GM18511 (cell line): ENCODE data around the gene ZNF184.

ENCODE experiments used
- ATAC-seq: cut with Tn5 transposase; IDR thresholded peaks from one replicate; pipeline ENCODE4 v1.9.1; 2021; ENCODE audit warnings: mild to moderate bottlenecking, moderate library complexity; ENCODE audit not compliant: unreplicated experiment

The ZNF184 gene

DNA sequence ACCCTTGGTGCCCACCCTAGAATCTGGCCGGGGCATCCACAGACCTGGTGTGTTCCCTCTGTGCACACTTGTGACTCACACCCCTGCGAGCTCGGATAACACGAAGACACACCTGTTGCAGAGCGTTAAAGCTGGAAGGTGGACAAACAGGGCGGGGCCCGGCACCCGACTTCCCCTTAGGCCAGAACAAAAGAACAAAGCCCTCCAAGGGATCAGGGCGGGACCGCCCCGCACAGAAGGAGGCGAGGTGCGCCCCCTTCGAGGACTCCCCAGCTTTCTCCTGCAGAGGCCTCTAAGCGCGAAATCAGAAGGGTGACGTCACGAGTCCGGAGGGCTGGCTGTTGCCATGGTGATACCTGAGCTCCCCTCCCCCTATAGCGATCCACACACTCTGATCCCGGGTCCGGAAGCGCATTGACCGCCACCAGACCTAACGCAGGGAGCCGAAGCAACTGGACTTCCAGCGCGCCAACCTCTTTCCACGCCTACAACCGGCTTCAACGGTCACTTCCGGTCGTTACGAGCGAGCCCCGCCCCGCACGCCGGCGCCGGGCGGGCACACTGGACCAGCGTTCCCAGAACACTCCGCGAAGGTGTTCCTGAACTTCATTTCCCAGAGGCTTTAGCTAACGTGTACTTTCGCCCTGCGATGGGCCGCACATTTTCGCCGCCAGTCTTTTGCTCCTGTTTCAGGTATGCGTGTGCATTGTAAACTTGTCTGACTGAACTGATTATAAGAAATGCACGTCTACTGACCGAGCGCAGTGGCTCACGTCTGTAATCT is at the start of gene ZNF184:
ZNF184 (minus strand) TSS at position 489 of the 784 bp plus-strand sequence. CDS start 811 bp downstream, outside the sequence.
- ATAC-seq, result peak; percentile 92

DNA sequence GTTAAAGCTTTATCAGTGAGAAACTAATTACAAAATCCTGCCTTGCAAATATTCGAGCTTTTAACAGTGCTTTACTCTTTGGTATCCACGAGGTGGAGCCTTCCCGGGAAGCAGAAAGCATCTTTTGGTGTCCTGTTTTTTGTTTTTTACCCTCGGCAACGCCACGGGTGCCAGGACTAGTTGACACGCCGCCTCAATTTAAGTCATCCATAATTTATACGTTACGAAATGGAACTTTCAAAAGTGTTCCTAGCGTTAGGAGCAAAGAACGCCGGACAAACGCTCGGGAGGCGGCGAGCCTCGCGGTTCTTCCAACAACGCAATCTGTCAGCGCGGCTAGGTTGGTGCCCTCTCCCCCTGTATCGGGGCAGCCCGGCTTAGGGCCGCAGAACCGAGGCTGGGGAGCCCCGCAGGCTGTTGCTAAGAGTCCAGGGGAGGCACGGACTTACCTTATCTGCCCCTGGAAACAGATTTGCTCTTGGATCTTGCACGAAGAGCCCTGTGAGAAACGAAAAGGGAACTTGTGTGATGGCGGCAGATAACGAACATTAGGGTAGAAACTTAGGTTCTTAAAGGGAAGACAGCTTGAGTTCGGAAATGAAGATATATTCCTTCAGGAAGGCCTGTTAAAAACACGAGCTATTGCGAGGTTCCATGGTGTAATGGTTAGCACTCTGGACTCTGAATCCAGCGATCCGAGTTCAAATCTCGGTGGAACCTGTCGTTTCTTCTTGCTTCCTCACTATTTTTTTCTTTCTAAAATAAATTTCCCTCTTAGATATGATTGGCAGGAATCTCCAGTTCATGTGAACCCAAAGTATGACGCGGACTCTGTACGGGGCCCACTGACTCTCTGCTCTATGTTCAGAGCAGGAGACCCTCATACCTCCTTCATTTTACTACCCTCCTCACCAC is 46.2 kb upstream of the ZNF184 start:
- ATAC-seq, result peak; percentile 82

DNA sequence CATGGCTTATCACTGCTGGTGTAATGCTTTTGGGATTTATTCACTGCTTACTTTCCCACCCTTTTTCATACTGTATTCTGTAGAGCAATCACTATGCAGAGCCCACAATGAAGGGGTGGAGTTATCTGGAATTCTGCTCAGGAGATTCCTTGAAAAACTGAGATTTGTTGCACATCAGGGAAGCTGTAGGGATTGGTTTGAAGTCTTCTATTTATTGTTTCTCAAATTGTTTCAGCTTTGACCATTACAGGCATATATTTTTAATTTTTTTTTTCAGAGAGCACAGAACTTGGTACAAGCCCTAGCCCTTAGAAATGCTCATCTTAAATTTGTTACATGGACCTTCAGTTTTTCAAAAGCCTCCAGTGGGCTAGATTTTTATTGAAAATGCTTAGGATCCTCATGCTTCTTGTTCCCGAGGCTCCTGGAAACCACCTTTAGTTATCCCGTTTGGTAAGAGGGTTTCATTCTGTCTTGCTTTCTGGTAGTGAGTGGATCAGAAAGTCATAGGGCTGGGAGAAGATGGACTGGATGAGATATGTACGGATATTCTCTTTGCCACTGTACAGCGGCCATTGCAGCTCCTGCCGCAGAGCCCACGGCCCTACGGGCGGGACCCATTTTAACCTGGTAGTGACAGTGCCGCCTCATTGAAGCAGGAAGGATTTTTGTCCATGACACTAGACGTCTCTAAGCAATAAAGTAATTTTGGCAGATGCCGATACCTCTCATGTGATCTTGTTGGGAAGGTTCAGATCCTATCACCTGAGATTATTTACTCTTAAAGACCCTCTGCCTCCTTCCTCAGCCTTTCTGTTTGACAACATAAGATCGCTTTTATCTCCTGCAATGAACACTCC is 45.3 kb upstream of the ZNF184 start:
- ATAC-seq, result no peak

DNA sequence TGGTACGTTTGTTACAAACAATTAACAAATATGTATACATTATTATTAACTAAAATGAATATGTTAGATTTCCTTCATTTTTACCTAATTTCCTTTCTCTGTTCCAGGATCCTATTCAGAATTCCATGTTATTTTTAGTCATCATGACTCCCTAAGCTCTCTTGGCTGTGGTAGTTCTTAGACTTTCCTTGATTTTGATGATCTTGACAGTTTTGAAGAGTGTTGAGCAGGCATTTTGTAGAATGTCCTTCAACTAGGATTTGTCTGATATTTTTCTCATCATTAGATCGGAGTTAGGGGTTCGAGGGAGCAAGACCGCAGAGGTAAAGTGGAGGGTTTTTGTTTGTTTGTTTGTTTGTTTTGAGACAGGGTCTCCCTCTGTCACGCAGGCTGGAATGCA is 44.3 kb upstream of the ZNF184 start:
- ATAC-seq, result no peak

DNA sequence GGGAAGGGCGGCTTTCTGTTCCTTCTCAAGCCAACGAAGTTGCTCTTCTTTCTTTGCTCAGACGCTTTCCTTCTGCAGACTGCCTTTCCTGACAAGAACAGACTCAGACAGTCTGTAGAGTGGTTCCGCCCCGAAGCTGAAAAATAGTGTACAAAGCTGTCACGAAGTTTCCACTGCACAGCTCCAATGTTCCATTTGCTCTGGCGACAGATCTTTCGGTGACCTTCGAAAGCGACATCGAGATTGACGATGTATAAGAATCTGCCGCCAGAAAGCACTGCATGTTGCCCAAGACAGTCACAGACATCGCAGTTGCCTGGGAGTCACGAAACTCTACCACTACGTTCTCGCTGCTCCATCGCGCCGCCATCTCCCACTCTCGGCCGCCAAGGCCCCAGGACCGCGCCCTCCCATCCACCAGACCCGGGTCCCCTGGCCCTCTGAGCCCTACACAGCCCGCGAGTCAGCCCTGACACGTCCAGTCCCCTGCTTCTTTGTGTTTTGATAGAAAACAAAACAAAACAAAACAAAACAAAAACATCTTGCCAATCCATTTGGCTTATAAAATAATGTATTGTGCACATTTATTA is 42.1 kb upstream of the ZNF184 start:
- ATAC-seq, result no peak

DNA sequence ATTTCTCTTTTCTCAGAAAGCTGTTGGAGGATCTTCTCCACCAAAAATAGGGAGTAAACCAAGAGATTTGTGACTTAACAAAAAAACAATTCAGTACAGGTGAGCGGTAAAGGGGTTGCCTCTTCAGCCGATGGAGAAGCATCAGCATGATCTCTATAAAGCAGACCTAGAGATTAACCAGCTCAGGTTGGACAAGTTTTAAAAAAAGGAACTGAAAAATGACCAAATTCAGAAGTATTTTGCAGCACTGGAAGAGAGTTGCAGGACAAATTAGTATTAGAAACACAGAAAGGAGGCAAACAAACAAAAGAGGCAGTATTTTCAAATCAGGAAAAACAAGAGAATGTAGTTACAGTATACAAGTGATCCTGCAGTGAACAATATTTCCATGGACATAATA is 39.6 kb upstream of the ZNF184 start:
- no peak for ATAC-seq

DNA sequence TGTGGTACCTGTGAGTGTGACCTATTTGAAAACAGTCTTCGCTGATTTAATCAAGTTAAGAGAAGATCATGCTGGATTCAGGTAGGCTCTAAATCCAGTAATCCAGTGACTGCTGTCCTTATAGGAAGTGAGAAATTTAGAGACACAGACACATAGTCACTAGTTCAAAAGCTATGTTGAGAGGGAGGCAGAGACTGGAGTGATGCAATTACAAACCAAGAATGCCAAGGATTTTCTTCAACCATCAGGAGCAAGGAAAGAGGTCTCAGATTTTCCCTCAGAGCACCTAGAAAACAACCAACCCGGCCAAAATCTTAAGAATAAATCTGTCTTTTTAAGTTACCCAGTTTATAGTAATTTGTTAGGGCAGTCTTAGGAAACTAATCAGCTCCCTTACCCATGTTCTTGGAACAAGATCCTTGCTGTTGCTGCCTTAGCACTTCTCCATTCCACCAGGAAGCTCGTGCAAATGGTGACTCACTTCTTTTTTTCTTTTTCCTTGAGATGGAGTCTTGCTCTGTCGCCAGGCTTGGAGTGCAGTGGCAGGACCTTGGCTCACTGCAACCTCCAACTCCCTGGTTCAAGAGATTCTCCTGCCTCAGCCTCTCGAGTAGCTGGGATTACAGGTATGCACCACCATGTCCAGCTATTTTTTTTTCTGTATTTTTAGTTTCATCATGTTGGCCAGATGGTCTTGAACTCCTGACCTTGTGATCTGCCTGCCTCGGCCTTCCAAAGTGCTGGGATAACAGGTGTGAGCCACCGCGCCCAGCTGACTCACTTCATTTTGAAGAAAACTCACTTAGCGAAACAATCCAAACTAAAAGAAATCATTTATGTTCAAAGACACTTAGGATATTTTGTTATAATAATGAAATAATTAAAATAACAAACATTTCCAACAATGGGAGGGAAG is 34.4 kb upstream of the ZNF184 start:
- ATAC-seq, result no peak

DNA sequence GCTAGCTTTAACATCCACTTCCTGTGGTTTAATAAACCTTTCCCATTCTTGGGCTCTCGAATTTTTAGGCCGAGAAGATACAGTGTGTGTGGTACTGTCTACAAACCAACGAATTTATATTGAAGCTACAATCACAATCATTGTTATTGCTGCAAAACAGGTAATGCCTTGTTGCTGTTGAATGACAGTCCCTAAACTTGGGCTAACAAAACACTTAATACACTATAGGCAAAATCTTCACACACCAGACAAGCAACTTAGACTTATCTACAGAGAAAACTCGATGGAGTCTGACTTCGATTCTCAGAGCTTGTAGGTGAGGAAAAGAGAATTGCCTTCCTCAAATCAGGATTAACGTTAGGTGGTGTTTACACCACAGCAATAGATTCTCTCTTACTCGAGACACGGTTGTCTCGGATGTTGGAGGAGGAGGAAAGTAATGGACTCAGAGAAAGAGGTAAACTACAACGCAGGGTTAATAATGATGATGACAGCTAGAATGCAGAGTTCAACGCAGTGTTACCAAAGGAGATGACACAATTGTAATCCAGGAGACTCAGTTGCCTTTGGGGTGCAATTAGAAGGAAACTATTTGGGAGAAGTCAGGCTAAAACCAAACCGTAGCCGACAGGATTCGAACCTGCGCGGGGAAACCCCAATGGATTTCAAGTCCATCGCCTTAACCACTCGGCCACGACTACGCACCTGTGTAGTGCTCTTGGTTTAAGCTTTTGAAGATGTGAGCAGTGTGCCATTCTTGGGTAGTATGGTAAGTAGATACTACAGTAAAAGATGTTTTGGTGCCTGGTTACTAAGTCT is 32.5 kb upstream of the ZNF184 start:
- no peak for ATAC-seq

DNA sequence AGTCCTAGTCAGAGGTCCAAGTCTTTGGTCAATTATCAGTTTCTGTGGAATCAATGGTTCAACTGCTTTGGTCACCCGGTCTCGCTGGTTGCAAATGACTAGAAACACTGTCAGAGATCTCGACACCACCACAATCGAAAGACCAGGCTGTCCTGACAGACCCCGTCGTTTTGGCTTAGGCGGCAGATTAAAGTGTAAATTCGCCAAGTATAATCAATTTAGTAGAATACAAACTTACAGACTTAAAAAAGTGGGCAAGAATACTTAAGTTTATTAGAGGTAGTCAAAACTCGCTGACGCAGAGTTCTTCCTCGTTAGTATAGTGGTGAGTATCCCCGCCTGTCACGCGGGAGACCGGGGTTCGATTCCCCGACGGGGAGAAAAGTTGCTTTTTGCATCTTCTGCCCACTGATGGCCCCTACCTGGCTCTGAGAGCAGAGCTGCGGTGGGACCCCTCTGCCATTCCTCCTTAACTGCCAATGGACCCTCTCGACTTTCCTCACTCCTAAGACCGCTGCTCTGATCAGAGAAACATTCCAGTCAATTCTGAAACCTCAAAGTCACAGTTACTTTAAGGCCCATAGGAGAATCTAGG is 30.6 kb upstream of the ZNF184 start:
- peak; percentile 41 for ATAC-seq

DNA sequence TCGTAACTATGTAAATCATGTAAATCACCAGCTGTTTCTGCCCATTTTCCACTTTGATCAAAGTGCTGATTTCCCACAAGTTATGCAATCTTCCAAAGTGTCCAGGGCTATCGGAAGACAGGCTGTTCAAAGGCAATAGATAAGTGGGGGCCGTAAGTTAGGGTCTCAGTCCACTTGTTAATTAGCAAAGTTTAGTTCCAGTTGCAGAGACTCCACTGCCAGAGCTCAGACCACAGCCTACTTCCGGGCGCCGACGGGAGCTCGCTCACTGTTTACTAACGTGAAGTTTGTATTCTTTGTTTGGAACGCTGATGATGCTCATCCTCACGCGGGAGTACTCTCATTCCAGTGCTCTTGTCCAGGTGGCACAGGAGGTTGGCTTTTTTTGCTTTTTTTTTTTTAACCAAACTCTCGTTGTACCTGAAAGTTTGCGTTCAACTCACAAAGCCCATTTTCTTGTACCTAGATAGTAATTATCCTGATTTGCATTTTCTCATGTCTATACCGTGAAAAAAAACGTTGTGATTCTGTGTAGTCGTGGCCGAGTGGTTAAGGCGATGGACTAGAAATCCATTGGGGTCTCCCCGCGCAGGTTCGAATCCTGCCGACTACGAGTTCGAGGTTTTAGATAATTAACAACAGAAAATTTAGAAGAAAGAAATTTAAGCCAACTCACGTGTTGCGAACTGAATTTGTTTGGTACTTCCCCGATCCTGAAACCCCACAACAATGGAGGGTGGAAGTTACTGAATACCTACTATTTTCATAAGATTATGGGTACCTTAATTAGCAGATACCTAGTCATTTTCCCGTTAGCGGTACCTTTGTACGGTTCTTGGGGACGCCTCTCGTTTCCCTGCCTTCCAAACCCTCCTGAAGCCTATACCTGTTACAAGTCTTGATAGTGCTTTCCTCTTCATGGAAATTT is 29.9 kb upstream of the ZNF184 start:
- peak; percentile 63 for ATAC-seq

DNA sequence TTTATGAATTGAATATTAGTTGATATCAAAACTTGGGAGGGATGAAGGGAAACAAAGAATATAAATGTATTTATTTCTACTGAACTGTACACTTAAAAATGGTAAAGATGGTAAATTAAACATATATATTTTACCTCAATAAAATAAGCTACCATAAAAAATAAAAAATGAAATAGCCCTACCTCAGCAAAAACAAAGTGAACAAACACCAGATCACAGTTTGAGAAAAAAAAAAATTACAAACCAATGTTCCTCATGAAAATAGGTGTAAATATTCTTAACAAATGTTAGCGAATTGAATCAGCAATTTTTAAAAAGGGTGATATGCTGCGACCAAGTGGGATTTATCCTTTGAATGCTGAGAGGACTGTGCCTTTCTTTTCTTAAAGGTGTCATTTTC is 28.3 kb upstream of the ZNF184 start:
- no peak for ATAC-seq

DNA sequence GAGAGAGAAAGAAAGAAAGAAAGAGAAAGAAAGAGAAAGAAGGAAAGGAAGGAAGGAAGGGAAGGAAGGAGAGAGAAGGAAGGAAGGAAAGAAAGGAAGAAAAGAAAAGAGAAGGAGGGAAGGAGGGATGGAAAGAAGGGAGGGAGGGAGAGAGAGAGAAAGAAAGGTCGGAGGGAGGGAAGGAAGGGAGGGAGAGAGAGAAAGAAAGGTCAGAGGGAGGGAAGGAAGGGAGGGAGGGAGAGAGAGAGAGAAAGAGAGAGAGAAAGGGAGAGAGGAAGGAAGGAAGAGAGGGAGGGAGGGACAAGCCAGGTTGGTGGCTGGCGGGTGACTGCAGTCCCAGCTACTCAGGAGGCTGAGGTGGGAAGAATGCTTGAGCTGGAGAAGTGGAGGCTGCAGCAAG is 27.3 kb upstream of the ZNF184 start:
- no peak for ATAC-seq

DNA sequence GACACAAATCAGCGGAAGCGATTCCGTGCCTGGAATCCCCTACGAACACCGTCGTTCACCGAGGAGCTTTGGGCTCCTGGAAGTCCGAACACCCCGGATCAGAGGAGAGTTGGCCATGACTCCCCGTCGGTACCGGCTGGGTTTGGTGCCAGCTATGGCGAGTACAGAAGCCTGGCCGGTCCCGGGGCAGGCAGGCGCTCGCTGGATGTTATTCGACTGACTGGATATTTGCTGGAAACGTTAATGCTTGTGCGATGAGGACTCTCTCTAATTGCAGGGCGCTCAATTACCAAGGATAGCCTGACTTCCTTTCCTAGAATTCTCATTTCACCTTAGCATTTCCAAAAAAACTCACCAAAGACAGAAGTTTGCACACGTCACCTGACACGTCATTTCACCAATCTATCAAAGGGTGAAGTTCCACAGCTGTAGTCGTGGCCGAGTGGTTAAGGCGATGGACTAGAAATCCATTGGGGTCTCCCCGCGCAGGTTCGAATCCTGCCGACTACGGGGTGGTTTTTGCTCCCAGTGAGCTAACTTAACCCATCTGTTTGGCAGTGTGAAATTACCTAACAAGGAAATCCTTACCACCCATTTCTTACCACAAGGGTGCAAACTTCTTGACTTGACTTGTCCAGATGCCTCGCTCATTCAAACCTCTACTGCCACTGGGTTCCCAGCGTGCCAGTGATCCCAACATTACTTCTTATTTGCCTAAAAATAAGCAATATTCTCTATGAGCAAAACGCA is 22.7 kb upstream of the ZNF184 start:
- ATAC-seq, result peak; percentile 59

DNA sequence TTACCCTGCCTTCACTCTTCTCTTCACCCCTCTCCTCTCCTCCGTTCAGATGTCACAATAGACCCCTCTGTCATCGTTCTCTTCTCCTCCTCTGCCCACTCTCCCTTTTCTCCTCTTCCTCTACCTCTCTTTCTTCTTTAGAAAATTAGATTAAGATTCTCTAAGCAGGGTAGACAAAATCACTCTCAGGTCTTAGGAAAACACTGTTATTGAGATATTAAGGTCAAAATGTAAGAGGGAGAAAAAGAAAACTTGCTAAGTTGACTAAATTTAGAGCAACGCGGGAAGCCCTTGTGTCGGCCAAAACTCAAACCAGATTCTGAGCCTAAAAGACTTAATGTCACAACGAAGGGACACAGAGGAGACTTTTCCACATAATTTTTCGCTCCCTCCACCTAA is 22.1 kb upstream of the ZNF184 start:
- ATAC-seq, result peak; percentile 24

DNA sequence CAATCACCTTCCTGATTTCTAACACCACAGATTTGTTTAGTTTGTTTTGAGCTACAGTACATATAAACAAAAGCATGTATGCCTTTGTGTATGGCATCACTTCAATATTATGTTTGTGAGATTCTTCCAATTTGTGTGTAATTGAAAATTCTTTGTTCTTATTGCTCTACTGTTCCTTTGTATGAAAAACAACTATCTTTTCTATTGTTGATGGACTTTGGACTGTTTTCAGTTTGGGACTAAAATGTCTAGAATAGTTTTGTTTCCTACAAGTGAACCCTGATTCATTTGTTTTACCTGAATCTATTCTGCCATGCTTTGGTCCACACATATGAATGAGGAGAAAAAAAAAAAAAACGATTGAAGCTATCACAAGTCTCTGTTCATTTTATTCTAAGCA is 21.2 kb upstream of the ZNF184 start:
- ATAC-seq, result no peak

DNA sequence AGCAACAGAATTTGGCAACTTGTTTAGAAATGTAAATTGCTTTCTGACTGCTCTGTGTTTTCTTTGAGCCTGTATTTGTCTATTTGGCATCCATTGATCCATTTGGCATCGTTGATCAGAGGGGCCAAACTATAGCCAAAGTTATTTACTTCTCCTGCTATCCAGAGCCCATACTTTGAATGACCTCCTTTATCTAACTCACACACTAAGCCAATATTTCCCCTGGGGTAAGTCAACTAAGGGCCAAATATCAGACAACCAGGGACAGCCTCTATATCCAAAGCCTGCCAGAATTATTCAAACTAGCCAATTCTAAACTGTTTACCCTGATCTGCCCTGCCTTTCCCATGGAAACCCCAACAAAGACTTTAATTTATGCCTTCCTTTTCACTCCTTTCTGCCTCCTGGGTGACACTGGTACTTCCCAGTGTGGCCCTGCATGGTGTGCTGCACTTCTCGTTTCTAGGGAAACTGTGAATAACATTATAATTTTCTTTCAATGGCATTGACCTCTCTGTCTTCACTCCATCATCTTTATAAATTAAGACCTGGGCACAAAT is 19.8 kb upstream of the ZNF184 start:
- no peak for ATAC-seq
